Mammary epithelial cell (primary cell): Measurements from ENCODE around the gene BMP8A.

Experiments used
- CTCF ChIP-seq, 2 donors: IDR thresholded peaks in 1 of 2; conservative IDR thresholded peaks in 1 of 2; 2 replicates each; pipeline ENCODE4 v1.5.1; 2011 to 2012; ENCODE audit warnings: inconsistent platforms in 2 of 2, low read length in 2 of 2, mild to moderate bottlenecking in 2 of 2, control low read depth in 1 of 2, low read depth in 1 of 2; ENCODE audit not compliant: insufficient read depth in 1 of 2; ENCODE audit errors: extremely low read depth in 1 of 2
- EZH2 ChIP-seq: IDR thresholded peaks from 2 replicates; pipeline ENCODE4 v1.6.1; 2012; ENCODE audit warnings: low read length, inconsistent platforms, borderline replicate concordance

DNA sequence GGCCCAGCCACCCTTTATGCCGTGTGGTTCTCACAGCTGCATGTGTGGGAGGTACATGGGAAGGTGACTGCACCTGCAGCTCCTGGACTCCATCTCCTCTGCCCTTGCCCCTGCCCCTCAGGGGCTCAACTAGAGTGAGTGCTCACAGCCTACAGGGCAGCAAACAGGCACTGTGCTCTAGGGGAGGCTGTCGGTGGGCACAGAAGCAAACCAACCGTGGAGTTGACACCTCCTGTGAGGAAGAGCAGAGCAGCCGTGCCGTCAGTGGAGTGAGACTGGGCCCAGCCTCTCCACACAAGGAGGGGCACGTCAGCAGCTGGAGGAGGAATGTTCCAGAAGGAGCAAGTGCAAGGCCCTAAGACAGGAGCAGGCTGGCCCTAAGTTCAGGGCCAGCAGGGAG, 32.7 kb downstream of the BMP8A start:
- TF ChIP-seq CTCF (conservative IDR thresholded peaks at IDR 0.05 in 1 of 2, IDR thresholded peaks at IDR 0.05 in 1 of 2; ENCODE audit: extremely low read depth in 1 of 2, insufficient read depth in 1 of 2, low read depth in 1 of 2, low read length in 2 of 2) = no peak
- no peak for TF ChIP-seq EZH2
